Measurements from ENCODE around the gene PI4KB.
"Not testable (repeated sequence)": the region's sequence is repeated elsewhere in the genome, so short reads cannot be mapped to it uniquely, and the experiment has no call there.

The PI4KB gene

DNA sequence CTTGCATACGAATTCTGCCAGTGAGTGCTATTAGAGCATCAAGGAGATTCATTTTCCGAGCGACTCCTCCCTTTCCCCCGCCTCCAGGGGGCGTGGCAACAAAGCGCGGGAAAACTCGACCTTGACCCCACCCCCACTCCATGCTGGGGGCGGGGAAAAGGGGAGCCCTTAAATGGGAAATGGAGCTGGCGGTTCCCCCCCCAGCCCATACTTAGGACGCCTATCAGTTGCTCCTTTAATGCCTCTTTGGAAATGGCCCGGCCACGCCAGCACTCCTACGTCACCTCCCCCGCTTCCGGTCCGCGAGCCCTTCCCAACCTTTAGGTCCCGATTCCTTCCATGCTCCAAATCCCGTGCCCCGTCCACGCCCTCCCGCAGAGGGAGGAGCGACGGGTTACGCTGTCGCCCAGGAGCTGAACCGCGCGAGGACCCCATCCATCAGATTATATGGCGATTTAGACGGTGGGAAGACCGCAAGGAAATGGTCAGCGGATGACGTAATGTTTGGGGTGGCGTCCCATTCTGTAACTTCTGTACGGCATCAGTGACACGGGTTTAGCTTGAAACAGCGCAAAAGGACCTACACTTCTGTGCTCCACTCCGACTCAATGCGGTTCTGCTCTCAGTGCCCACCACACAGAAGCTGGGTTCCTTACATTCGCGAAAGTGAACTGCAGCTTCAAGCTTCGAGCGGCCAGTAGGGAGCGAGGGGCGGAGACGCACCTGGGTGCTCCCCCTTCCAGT, 45.8 kb downstream of the PI4KB start:
- no peak for TF ChIP-seq CTCF (conservative IDR thresholded peaks at IDR 0.05)
- TF ChIP-seq ZFX (IDR thresholded peaks at IDR 0.05), result no peak
- peak overlapping the region; percentile 90 for H3K27ac ChIP-seq

DNA sequence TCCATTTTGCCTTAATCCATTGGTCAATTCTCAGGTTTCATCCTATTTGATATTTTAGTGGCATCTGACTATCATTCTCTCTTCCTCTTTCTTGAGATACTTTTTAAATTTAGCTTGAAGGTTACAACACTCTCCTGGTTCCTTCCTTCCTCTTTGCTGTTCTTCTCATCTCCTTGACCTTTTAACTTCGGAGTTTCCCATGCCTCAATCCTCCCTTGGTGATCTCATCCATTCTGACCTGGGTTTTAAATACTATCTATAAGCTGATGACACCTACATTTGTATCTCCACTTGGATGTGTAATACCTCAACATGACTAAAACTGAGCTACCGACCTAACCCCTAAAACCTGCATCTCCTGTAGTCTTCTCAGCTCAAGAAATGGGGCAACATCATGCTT, 50.0 kb downstream of the PI4KB start:
- TF ChIP-seq ZFX (IDR thresholded peaks at IDR 0.05), result no peak
- TF ChIP-seq CTCF (conservative IDR thresholded peaks at IDR 0.05), result no peak

DNA sequence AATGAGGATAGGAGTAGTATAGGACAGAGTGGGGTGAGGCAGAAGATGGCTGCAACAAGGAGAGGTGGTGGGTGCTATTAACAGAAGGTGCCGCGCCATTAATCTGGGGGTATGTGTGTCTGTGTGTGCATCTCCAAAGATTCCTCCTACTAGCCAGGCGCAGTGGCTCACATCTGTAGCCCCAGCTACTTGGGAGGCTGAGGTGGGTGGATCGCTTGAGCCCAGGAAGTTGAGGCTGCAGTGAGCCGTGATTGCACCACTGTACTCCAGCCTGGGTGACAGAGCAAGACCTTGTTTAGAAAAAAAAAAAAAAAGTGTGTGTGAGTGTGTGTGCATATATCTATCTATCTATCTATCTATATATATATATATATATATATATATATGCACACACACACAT, 51.9 kb downstream of the PI4KB start:
- H3K27ac ChIP-seq, result not testable (repeated sequence)

More for the DNA sequence above, 50.0 kb downstream of the PI4KB start:
- no peak overlapping the region for H3K27ac ChIP-seq

GRCh38 chr1:151273924-151274466, 53.2 kb downstream of the PI4KB start:
- H3K27ac ChIP-seq, result no peak overlapping the region
- no peak for TF ChIP-seq ZFX (IDR thresholded peaks at IDR 0.05)
- no peak for TF ChIP-seq CTCF (conservative IDR thresholded peaks at IDR 0.05)

DNA sequence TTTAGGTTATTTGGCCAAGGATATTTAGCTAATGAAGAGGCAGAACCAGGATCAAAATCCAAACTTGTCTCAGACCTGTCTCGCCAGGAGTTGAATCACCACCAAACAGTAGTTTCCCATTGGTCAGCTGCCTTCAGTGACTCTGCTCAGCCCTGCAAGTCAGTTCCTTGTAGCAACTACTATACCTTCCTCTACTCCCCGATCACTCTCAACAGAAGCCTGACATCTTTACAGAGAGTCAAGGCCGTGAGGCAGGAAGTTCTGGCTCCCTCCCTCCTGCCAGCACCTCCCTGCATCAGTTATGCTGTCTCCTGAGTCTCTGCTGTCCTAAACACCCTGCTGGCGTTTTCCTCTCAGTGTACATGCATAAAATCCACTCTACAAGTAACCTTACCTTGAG, 59.5 kb downstream of the PI4KB start:
- TF ChIP-seq ZFX (IDR thresholded peaks at IDR 0.05), result no peak
- TF ChIP-seq CTCF (conservative IDR thresholded peaks at IDR 0.05), result no peak

DNA sequence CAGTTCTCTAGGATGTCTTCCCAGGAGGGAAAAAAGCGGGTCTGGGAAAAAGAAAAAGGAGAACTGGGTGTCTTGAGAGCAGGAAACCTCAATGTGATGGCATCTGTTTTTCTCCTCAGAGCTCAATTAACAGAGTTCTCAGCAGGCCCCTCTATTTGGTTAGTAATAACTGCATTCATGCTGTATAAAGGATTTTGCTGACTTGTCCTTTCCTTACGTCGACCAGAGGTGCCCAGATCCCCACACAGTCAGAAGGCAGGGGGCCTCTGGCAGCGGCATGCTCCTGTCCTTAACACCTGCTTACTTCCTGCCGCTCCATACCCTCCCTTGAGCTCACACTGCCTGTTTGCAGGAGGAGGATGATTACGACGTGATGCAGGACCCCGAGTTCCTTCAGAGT, 60.4 kb downstream of the PI4KB start:
- no peak for TF ChIP-seq ZFX (IDR thresholded peaks at IDR 0.05)
- TF ChIP-seq CTCF (conservative IDR thresholded peaks at IDR 0.05), result no peak
- no peak overlapping the region for H3K27ac ChIP-seq

More for the DNA sequence above, 59.5 kb downstream of the PI4KB start:
- H3K27ac ChIP-seq, result no peak overlapping the region

- TF ChIP-seq CTCF (conservative IDR thresholded peaks at IDR 0.05) (no peak), ZFX (IDR thresholded peaks at IDR 0.05) (no peak)
- no peak overlapping the region for H3K27ac ChIP-seq
These were observed 60.9 kb downstream of the PI4KB start for GRCh38 chr1:151266315-151266714.
